A673 (cell line): ENCODE measurements around the gene CSH1. TPM values are rescaled to one million over a fixed set of nuclear protein-coding genes. Genes with fewer than 3 reads are reported as not detected.
"Not testable (repeated sequence)": the region's sequence is repeated elsewhere in the genome, so short reads cannot be mapped to it uniquely, and the experiment has no call there.

ENCODE experiments used
- BruUV-seq: library from RNA; stranded (reverse); fragments of 400-500 nt; replicated peaks from 2 replicates; lab custom pipeline; 2021; lab: Mats Ljungman, UMichigan
- CTCF ChIA-PET: fragments of 300-600 bp; sonication (Branson Sonifier 250); formaldehyde crosslinking; loops from one replicate; lab custom pipeline; 2022; ENCODE audit warnings: antibody characterized with exemption; lab: Charles Lee
- POLR2A ChIA-PET: fragments of 300-600 bp; sonication (Branson Sonifier 250); formaldehyde crosslinking; loops from one replicate; lab custom pipeline; 2022; ENCODE audit warnings: antibody characterized with exemption; ENCODE audit not compliant: low non-redundant PET; lab: Charles Lee
- DNase-seq: peaks from one replicate; pipeline ENCODE4 v3.0.0-alpha.2; 2015; ENCODE audit warnings: low spot score
- H3K27ac ChIP-seq: fragments of 200-600 bp; sonication (generic); 2 replicates; pipeline ENCODE4 v1.5.1; 2016; ENCODE audit warnings: mixed run types, low read depth, mild to moderate bottlenecking, mixed read lengths, antibody characterized with exemption, low read length; ENCODE audit not compliant: poor library complexity, severe bottlenecking
- H3K27me3 ChIP-seq: fragments of 200-600 bp; sonication (generic); replicated peaks from 2 replicates; pipeline ENCODE4 v1.6.1; 2017; ENCODE audit warnings: mixed run types, low read depth, mild to moderate bottlenecking, mixed read lengths, antibody characterized with exemption, low read length; ENCODE audit not compliant: insufficient read depth, poor library complexity
- H3K36me3 ChIP-seq: fragments of 200-600 bp; sonication (generic); 2 replicates; pipeline ENCODE4 v1.6.1; 2016; ENCODE audit warnings: mixed run types, mild to moderate bottlenecking, mixed read lengths, antibody characterized with exemption, low read length; ENCODE audit not compliant: insufficient read depth, poor library complexity, severe bottlenecking
- H3K4me1 ChIP-seq: fragments of 200-600 bp; sonication (generic); 2 replicates; pipeline ENCODE4 v1.6.1; 2017; ENCODE audit warnings: mixed run types, mild to moderate bottlenecking, mixed read lengths, antibody characterized with exemption, low read length; ENCODE audit not compliant: insufficient read depth, poor library complexity, severe bottlenecking
- H3K4me3 ChIP-seq: fragments of 200-600 bp; sonication (generic); 2 replicates; pipeline ENCODE4 v1.5.1; 2016; ENCODE audit warnings: low read depth, mixed run types, mild to moderate bottlenecking, mixed read lengths, low read length; ENCODE audit not compliant: poor library complexity, severe bottlenecking
- H3K9me3 ChIP-seq: fragments of 200-600 bp; sonication (generic); 2 replicates; pipeline ENCODE4 v1.6.1; 2016; ENCODE audit warnings: mixed run types, low read depth, mild to moderate bottlenecking, mixed read lengths, antibody characterized with exemption, low read length; ENCODE audit not compliant: poor library complexity, severe bottlenecking
- CTCF ChIP-seq: fragments of 300-800, 200-600 bp; sonication (generic); conservative IDR thresholded peaks from 2 replicates; pipeline ENCODE4 v1.5.1; 2017; ENCODE audit warnings: low read depth, mild to moderate bottlenecking, antibody characterized with exemption, low read length, moderate library complexity, mixed read lengths
- EZH2 ChIP-seq: fragments of 200-600 bp; sonication (generic); IDR thresholded peaks from 2 replicates; pipeline ENCODE4 v1.6.1; 2017; ENCODE audit warnings: borderline replicate concordance, low read depth, mild to moderate bottlenecking, mixed read lengths, antibody characterized with exemption, low read length; ENCODE audit not compliant: poor library complexity, severe bottlenecking
- intact Hi-C: fragments of 100-400 bp; cut with micrococcal nuclease; formaldehyde crosslinking; loops from one replicate; pipeline ENCODE4 v1.10.0; 2022; ENCODE audit not compliant: unreplicated experiment
- total RNA-seq: library from RNA; stranded (reverse); gene quantifications from 2 replicates; pipeline ENCODE4 v1.2.3, GENCODE V29; 2021

CSH1 gene
- total RNA-seq, 1 experiment from 2014 or later = not detected

- no peaks in the 10 kb centered on the region for H3K36me3 ChIP-seq
- no peaks in the 10 kb centered on the region for H3K27me3 ChIP-seq
- H3K4me1 ChIP-seq = no peaks in the 10 kb centered on the region
- no peak for DNase-seq
- CTCF ChIA-PET = interaction anchor here (0.6 kb wide), 1 partner anchor 22 kb away, joined by 3 read pairs; no protein-coding TSS in a partner anchor
- no peak overlapping the region for H3K27ac ChIP-seq
- H3K9me3 ChIP-seq = no peaks in the 10 kb centered on the region
- POLR2A ChIA-PET = no interaction called here
- no TSS peak for BruUV-seq
- intact Hi-C loops = no loop called here
- TF ChIP-seq CTCF = no peak
- TF ChIP-seq EZH2 = no peak
- no peak overlapping the region for H3K4me3 ChIP-seq
Measured at GRCh38 chr17:63859257-63859656, 37.1 kb downstream of the CSH1 start.

- BruUV-seq, H3K4me1 ChIP-seq, DNase-seq, H3K36me3 ChIP-seq, intact Hi-C loops, CTCF ChIA-PET, H3K27ac ChIP-seq, H3K9me3 ChIP-seq, H3K27me3 ChIP-seq, POLR2A ChIA-PET, H3K4me3 ChIP-seq: not testable (repeated sequence)
Measured at GRCh38 chr17:63856425-63856824, 39.9 kb downstream of the CSH1 start.

- H3K27ac ChIP-seq = no peak overlapping the region
- ChIA-PET POLR2A (no interaction called here), CTCF (no interaction called here)
- no peaks in the 10 kb centered on the region for H3K9me3 ChIP-seq
- no peaks in the 10 kb centered on the region for H3K36me3 ChIP-seq
- intact Hi-C loops = no loop called here
- no peaks in the 10 kb centered on the region for H3K4me1 ChIP-seq
- no peaks in the 10 kb centered on the region for H3K27me3 ChIP-seq
- DNase-seq = no peak
- no peak overlapping the region for H3K4me3 ChIP-seq
- TF ChIP-seq EZH2 = no peak
- no peak for TF ChIP-seq CTCF
- BruUV-seq = no TSS peak
Measured at GRCh38 chr17:63855185-63855584, 41.2 kb downstream of the CSH1 start.

- H3K27me3 ChIP-seq = no peaks in the 10 kb centered on the region
- no peaks in the 10 kb centered on the region for H3K4me1 ChIP-seq
- H3K27ac ChIP-seq = no peak overlapping the region
- no peak for TF ChIP-seq CTCF
- no peak for TF ChIP-seq EZH2
- BruUV-seq = no TSS peak
- no peaks in the 10 kb centered on the region for H3K9me3 ChIP-seq
- no peak for DNase-seq
- intact Hi-C loops = no loop called here
- ChIA-PET CTCF (no interaction called here), POLR2A (no interaction called here)
- no peaks in the 10 kb centered on the region for H3K36me3 ChIP-seq
- no peak overlapping the region for H3K4me3 ChIP-seq
Measured at GRCh38 chr17:63854709-63855108, 41.7 kb downstream of the CSH1 start.
